T-helper 22 cell (primary cell): Measurements from ENCODE around the gene LRMDA.
"Not testable (repeated sequence)": the region's sequence is repeated elsewhere in the genome, so short reads cannot be mapped to it uniquely, and the experiment has no call there.

Experiments used
- DNase-seq: peaks from one replicate; pipeline ENCODE4 v3.0.0-alpha.2; 2020; ENCODE audit warnings: low read depth

LRMDA gene

GRCh38 chr10:75589895-75590654 is 158.7 kb downstream of the LRMDA start:
- no peak for DNase-seq

GRCh38 chr10:75592151-75592787 is 160.8 kb downstream of the LRMDA start:
- no peak for DNase-seq

GRCh38 chr10:75592791-75593643 is 161.6 kb downstream of the LRMDA start:
- DNase-seq: no peak

GRCh38 chr10:75593692-75594556 is 162.5 kb downstream of the LRMDA start:
- no peak for DNase-seq

- no peak for DNase-seq
These were observed 165.7 kb downstream of the LRMDA start for GRCh38 chr10:75596930-75597620.

- DNase-seq: no peak
These were observed 166.5 kb downstream of the LRMDA start for GRCh38 chr10:75597773-75598440.

GRCh38 chr10:75598998-75599397 is 167.6 kb downstream of the LRMDA start:
- no peak for DNase-seq

GRCh38 chr10:75599875-75600648 is 168.6 kb downstream of the LRMDA start:
- DNase-seq: no peak

- DNase-seq: no peak
These were observed 169.4 kb downstream of the LRMDA start for GRCh38 chr10:75600833-75601232.

- DNase-seq: no peak
These were observed 170.9 kb downstream of the LRMDA start for GRCh38 chr10:75602341-75602740.

GRCh38 chr10:75605096-75605495 is 173.7 kb downstream of the LRMDA start:
- DNase-seq: no peak

- DNase-seq: not testable (repeated sequence)
These were observed 174.4 kb downstream of the LRMDA start for GRCh38 chr10:75605795-75606194.

GRCh38 chr10:75606203-75606779 is 174.9 kb downstream of the LRMDA start:
- no peak for DNase-seq

- no peak for DNase-seq
These were observed 176.2 kb downstream of the LRMDA start for GRCh38 chr10:75607576-75607975.

- DNase-seq: no peak
These were observed 178.8 kb downstream of the LRMDA start for GRCh38 chr10:75610183-75610582.

GRCh38 chr10:75611172-75611992 is 180.0 kb downstream of the LRMDA start:
- no peak for DNase-seq

- DNase-seq: no peak
These were observed 180.6 kb downstream of the LRMDA start for GRCh38 chr10:75611993-75612372.

GRCh38 chr10:75612904-75613684 is 181.7 kb downstream of the LRMDA start:
- DNase-seq: no peak
